Nephron progenitor cell (in vitro differentiated cells): ENCODE data around the gene GPR148.

ENCODE experiments used
- DNase-seq: peaks from one replicate; pipeline ENCODE4 v3.0.0; 2021
- H3K27ac Mint-ChIP-seq: 2 replicates; pipeline ENCODE4 v1.8.0; 2021; ENCODE audit warnings: mild to moderate bottlenecking, moderate library complexity, mixed read lengths
- H3K27me3 Mint-ChIP-seq: 2 replicates; pipeline ENCODE4 v1.8.0; 2021; ENCODE audit warnings: mild to moderate bottlenecking, low read depth, mixed read lengths; ENCODE audit not compliant: poor library complexity
- H3K36me3 Mint-ChIP-seq: 2 replicates; pipeline ENCODE4 v1.8.0; 2021; ENCODE audit warnings: low read depth, mixed read lengths
- H3K4me1 Mint-ChIP-seq: 2 replicates; pipeline ENCODE4 v1.8.0; 2021; ENCODE audit warnings: mixed read lengths
- H3K4me3 Mint-ChIP-seq: 2 replicates; pipeline ENCODE4 v1.8.0; 2021; ENCODE audit warnings: mild to moderate bottlenecking, moderate library complexity, mixed read lengths
- H3K9me3 Mint-ChIP-seq: 2 replicates; pipeline ENCODE4 v1.8.0; 2021; ENCODE audit warnings: mild to moderate bottlenecking, moderate library complexity, mixed read lengths
- TF ChIP-seq, protein P1 (sequence below): fragments of 200-600 bp; sonication (generic); IDR thresholded peaks from 2 replicates; pipeline ENCODE4 v1.5.0; 2021; ENCODE audit warnings: antibody characterized with exemption

The GPR148 gene

DNA sequence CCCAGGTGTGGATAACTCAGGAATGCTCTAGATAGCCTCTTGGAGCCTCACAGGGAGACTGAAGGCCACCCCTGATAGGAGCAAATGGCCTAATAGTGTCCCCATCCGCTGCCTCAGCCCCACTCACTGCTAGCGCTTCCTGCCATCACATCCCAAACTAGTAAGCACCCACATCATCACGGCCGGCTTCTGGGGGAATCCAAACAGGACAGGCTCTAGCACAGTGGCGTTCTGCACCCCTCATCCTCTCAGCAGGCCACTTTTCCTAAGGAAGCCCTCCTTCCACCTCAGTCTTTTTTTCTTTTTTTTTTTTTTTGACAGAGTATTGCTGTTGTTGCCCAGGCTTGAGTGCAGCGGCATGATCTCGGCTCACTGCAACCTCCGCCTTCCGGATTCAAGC lies 20.2 kb downstream of the GPR148 start:
- peaks cover 8% of the 10 kb centered on the region for H3K4me1 Mint-ChIP-seq
- H3K4me3 Mint-ChIP-seq, result no peak overlapping the region
- no peak for DNase-seq
- TF ChIP-seq, protein P1, sequence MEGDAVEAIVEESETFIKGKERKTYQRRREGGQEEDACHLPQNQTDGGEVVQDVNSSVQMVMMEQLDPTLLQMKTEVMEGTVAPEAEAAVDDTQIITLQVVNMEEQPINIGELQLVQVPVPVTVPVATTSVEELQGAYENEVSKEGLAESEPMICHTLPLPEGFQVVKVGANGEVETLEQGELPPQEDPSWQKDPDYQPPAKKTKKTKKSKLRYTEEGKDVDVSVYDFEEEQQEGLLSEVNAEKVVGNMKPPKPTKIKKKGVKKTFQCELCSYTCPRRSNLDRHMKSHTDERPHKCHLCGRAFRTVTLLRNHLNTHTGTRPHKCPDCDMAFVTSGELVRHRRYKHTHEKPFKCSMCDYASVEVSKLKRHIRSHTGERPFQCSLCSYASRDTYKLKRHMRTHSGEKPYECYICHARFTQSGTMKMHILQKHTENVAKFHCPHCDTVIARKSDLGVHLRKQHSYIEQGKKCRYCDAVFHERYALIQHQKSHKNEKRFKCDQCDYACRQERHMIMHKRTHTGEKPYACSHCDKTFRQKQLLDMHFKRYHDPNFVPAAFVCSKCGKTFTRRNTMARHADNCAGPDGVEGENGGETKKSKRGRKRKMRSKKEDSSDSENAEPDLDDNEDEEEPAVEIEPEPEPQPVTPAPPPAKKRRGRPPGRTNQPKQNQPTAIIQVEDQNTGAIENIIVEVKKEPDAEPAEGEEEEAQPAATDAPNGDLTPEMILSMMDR, result no peak
- no peak overlapping the region for H3K27ac Mint-ChIP-seq
- peaks cover 32% of the 10 kb centered on the region for H3K27me3 Mint-ChIP-seq
- H3K9me3 Mint-ChIP-seq, result peaks cover 6% of the 10 kb centered on the region
- H3K36me3 Mint-ChIP-seq, result no peaks in the 10 kb centered on the region

DNA sequence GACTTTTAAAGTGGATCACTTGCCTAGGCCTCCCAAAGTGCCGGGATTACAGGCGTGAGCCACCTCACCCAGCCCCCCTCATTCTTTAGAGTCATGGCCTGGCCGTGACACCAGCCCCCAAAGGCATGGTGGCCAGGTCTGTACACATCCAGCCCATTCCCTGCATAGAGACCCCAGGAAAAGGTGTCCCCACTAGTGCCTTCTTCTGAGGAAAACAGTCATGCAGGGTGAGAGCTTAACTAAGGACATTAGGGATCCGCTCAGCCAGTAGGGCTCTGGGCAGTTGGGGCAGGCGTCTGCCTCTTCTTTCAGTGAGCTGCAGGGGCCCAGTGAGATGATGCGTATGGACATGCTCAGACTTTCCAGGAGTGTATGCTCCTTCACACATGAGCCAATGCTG lies 20.8 kb downstream of the GPR148 start:
- H3K4me1 Mint-ChIP-seq, result peaks cover 5% of the 10 kb centered on the region
- DNase-seq, result no peak
- TF ChIP-seq, protein P1, result no peak

DNA sequence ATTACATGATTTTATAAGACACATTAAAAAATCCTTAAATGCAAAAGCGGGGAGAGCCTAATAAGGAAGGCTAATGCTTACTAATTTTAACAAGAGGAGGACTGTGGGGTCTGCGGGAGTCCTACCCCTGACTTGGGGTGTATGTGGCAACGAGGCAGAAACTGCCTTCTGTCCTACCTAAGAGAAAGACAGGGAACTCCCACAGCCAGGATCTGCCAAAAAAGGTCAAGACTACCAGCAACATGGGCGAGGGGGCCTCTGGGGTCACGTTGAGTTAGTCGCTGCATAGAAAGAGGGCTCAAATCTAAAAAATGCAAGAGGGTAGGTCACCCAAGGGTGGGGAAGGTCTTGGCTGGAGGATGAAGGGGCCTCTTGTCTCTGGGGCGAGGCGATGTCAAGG lies 25.9 kb downstream of the GPR148 start:
- Mint-ChIP-seq H3K27me3 (peaks cover 72% of the 10 kb centered on the region), H3K27ac (no peak overlapping the region), H3K9me3 (no peaks in the 10 kb centered on the region), H3K4me1 (peaks cover 5% of the 10 kb centered on the region), H3K4me3 (peak overlapping the region; percentile 74), H3K36me3 (no peaks in the 10 kb centered on the region)
- TF ChIP-seq, protein P1, result no peak
- no peak for DNase-seq

More for the DNA sequence above, 20.8 kb downstream of the GPR148 start:
- Mint-ChIP-seq H3K27me3 (peaks cover 37% of the 10 kb centered on the region), H3K9me3 (peaks cover 6% of the 10 kb centered on the region), H3K27ac (no peak overlapping the region), H3K4me3 (no peak overlapping the region), H3K36me3 (no peaks in the 10 kb centered on the region)

DNA sequence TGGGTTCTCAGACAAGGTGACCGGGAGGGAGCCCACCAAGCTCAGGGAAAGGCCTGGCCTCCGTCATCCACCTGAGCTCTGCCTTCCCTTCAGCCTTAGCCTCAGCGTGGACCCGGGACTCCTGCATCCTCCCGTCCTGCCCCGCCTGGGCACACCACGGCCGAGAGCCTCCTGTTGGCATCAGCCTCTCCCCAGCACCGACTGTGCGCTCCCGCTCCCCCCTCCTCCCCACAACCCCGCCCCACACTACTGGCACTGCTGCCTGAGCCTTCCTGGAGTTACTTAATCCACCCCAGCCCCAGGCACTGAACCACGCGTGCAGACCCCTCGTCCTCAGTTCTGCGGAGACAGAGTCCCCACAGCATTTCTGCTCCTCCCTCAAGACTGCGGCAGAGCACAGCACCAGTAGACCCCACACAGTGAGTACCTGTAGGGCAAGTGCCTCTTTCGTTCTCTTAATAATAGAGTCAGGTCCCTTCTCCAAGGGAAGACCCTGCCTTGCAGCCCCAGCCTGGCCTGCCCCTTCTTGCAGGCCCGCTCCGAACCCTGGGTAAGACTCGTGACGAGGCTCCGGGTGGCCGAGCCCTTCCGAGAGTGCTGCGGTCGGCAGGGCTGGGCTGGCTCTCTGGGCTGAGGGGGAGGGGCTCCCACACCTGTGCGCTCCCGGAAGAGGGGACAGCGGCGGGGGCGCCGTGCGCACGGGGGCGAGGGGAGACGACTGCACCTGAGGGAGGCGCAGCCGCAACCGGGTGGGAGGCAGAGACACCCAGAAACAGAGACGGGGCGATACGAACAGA lies 26.6 kb downstream of the GPR148 start, which contains the start of gene AMER3:
Gene AMER3, plus strand, starts transcription at position 285 of the 797 bp plus-strand sequence. CDS start 6,533 bp downstream, outside the sequence.
- no peaks in the 10 kb centered on the region for H3K9me3 Mint-ChIP-seq
- no peaks in the 10 kb centered on the region for H3K36me3 Mint-ChIP-seq
- H3K4me1 Mint-ChIP-seq, result peaks cover 5% of the 10 kb centered on the region
- peak within 1 kb of the TSS; percentile 74 for H3K4me3 Mint-ChIP-seq
- peaks cover 78% of the 10 kb centered on the region for H3K27me3 Mint-ChIP-seq
- DNase-seq, result no peak
- H3K27ac Mint-ChIP-seq, result no peak within 1 kb of the TSS
- TF ChIP-seq, protein P1, result no peak

DNA sequence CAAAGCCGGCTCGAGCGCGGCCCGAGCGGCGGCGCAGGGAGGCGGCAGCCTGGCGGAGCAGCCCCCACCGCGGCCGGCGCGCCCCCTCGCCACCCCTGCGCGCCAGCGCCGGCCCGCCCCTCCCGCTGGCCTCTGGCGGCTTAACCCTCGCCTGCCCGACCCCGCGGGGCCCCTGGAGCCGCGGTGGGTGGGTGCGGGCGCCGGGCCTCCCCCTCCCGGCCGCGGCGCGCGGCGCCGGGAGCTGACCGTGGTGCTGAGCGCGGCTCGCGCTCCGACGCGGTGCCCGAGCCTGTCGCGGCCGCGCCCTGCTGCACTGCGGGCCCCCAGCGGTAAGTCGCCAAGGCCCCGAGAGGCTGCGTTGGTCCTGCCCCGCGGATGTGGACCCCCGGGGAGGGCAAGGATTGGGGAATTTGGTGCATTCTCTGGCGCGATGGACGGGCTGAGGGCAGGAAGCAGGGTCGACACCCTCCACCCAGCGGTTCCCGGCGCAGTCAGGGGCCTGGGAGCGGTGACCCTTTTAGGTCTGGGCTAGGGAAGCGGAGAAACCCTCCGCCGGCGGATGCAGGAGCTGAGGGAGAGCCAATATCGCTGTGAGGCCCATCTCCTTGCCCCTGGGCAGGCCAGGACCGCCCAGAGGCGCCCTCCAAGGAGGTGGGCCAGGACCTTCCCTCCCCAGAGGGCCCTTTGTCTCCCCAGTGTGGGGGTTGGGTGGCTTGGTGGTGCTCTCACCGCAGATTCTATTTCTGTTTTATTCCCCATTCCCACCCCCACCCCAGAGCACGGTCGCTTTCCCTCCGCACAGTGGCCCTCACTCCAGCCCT lies 27.4 kb downstream of the GPR148 start:
- H3K27ac Mint-ChIP-seq, result no peak overlapping the region

More for the DNA sequence above, 27.4 kb downstream of the GPR148 start:
- peak; percentile 82 for DNase-seq
- Mint-ChIP-seq H3K36me3 (no peaks in the 10 kb centered on the region), H3K4me1 (peaks cover 5% of the 10 kb centered on the region), H3K27me3 (peaks cover 84% of the 10 kb centered on the region), H3K9me3 (no peaks in the 10 kb centered on the region), H3K4me3 (peak overlapping the region; percentile 73)
- TF ChIP-seq, protein P1, result no peak
